CD4-positive, alpha-beta memory T cell (primary cell): ENCODE measurements around the gene MARCKS. TPM values are rescaled to one million over a fixed set of nuclear protein-coding genes. Genes with fewer than 3 reads are reported as not detected.

Experiments
- CTCF ChIA-PET: fragments of 350-600 bp; sonication (Branson Sonifier 250); formaldehyde crosslinking; loops from one replicate; lab custom pipeline; 2021; ENCODE audit warnings: inconsistent platforms; ENCODE audit not compliant: partially characterized antibody; lab: Charles Lee
- POLR2A ChIA-PET: fragments of 350-600 bp; sonication (Branson Sonifier 250); formaldehyde crosslinking; loops from one replicate; lab custom pipeline; 2021; ENCODE audit not compliant: partially characterized antibody; lab: Charles Lee
- DNase-seq, 5 donors: peaks; one replicate each; pipeline versions ENCODE4 v3.0.0 to v3.0.0-alpha.2; 2020 to 2022; ENCODE audit warnings: mixed read lengths in 1 of 5
- H3K27ac ChIP-seq: one replicate; pipeline ENCODE4 v1.7.0; 2013; ENCODE audit warnings: low read depth, low read length
- H3K27me3 ChIP-seq: 2 replicates; pipeline ENCODE4 v1.7.0; 2013; ENCODE audit warnings: mild to moderate bottlenecking, low read length, moderate library complexity; ENCODE audit not compliant: insufficient read depth
- H3K36me3 ChIP-seq: 2 replicates; pipeline ENCODE4 v1.7.0; 2013; ENCODE audit warnings: mild to moderate bottlenecking, low read length, moderate library complexity; ENCODE audit not compliant: insufficient read depth
- H3K4me1 ChIP-seq: 2 replicates; pipeline ENCODE4 v1.7.0; 2013; ENCODE audit warnings: mild to moderate bottlenecking, low read length, moderate library complexity; ENCODE audit not compliant: insufficient read depth
- H3K4me3 ChIP-seq, 2 donors: one replicate each; pipeline ENCODE4 v1.7.0; 2013; ENCODE audit warnings: low read length in 2 of 2, mild to moderate bottlenecking in 1 of 2
- H3K9me3 ChIP-seq, 2 donors: one replicate each; pipeline ENCODE4 v1.7.0; 2013; ENCODE audit warnings: low read length in 2 of 2, control low read depth in 1 of 2; ENCODE audit not compliant: control insufficient read depth in 1 of 2
- H3K27ac Mint-ChIP-seq, 7 donors: one replicate each; pipeline ENCODE4 v1.8.0; 2020 to 2021; ENCODE audit warnings: mixed read lengths in 7 of 7, mild to moderate bottlenecking in 6 of 7, inconsistent platforms in 3 of 7, moderate library complexity in 3 of 7
- H3K27me3 Mint-ChIP-seq, 2 donors: one replicate each; pipeline ENCODE4 v1.8.0; 2020 to 2021; ENCODE audit warnings: mixed read lengths in 2 of 2
- H3K36me3 Mint-ChIP-seq, 2 donors: one replicate each; pipeline ENCODE4 v1.8.0; 2020 to 2021; ENCODE audit warnings: mixed read lengths in 2 of 2, inconsistent platforms in 1 of 2, mild to moderate bottlenecking in 1 of 2
- H3K4me1 Mint-ChIP-seq, 4 donors: one replicate each; pipeline ENCODE4 v1.8.0; 2020 to 2021; ENCODE audit warnings: mixed read lengths in 4 of 4, mild to moderate bottlenecking in 1 of 4
- H3K4me3 Mint-ChIP-seq, 8 donors: one replicate each; pipeline ENCODE4 v1.8.0; 2020 to 2021; ENCODE audit warnings: mixed read lengths in 8 of 8, mild to moderate bottlenecking in 7 of 8, moderate library complexity in 6 of 8, inconsistent platforms in 3 of 8
- H3K9me3 Mint-ChIP-seq, 8 donors: one replicate each; pipeline ENCODE4 v1.8.0; 2020 to 2021; ENCODE audit warnings: mixed read lengths in 8 of 8, mild to moderate bottlenecking in 5 of 8, inconsistent platforms in 3 of 8, moderate library complexity in 1 of 8
- intact Hi-C: fragments of 100-400 bp; cut with micrococcal nuclease; formaldehyde crosslinking; loops from one replicate; pipeline ENCODE4 v1.15.1; 2023
- polyA plus RNA-seq, 2 donors: library from polyadenylated mRNA; unstranded; fragments of 300-500 nt; fragmentation: Illumina TruSeq; gene quantifications; one replicate each; pipeline ENCODE4 v1.2.3, GENCODE V29; 2021
- total RNA-seq, 2 experiments: library from RNA; stranded (reverse); gene quantifications; one replicate each; pipeline ENCODE4 v1.2.3, GENCODE V29; 2021

Gene MARCKS
- total and polyA plus RNA-seq, 4 experiments from 2014 or later, result 0.18 to 2.7 (median 2.2) TPM; not detected in 1

- POLR2A ChIA-PET, result no interaction called here
- H3K27ac Mint-ChIP-seq, result no peak overlapping the region
- peaks cover 6 to 24% of the 10 kb centered on the region in 2 donors for H3K27me3 Mint-ChIP-seq
- H3K27me3 ChIP-seq, result no peaks in the 10 kb centered on the region
- CTCF ChIA-PET, result no interaction called here
- no peaks in the 10 kb centered on the region for H3K36me3 ChIP-seq
- no peaks in the 10 kb centered on the region for H3K36me3 Mint-ChIP-seq
- peaks cover 0 to 2% (median 0%) of the 10 kb centered on the region in 8 donors for H3K9me3 Mint-ChIP-seq
- intact Hi-C loops, result no loop called here
- H3K9me3 ChIP-seq, result no peaks in the 10 kb centered on the region
- no peak overlapping the region for H3K4me3 Mint-ChIP-seq
- no peaks in the 10 kb centered on the region for H3K4me1 Mint-ChIP-seq
- H3K4me1 ChIP-seq, result no peaks in the 10 kb centered on the region
- no peak overlapping the region for H3K4me3 ChIP-seq
- DNase-seq, result no peak
- H3K27ac ChIP-seq, result no peak overlapping the region
Observed at GRCh38 chr6:113884011-113884410, 26.9 kb downstream of the MARCKS start.

GRCh38 chr6:113886512-113886911, 29.4 kb downstream of the MARCKS start:
- no peak overlapping the region for H3K4me3 ChIP-seq
- Mint-ChIP-seq H3K9me3 (peaks cover 0 to 4% (median 0%) of the 10 kb centered on the region in 8 donors), H3K27me3 (peaks cover 6 to 14% of the 10 kb centered on the region in 2 donors), H3K4me3 (no peak overlapping the region), H3K36me3 (no peaks in the 10 kb centered on the region), H3K27ac (no peak overlapping the region), H3K4me1 (no peaks in the 10 kb centered on the region)
- H3K9me3 ChIP-seq, result no peaks in the 10 kb centered on the region
- intact Hi-C loops, result no loop called here
- ChIA-PET CTCF (no interaction called here), POLR2A (no interaction called here)
- no peaks in the 10 kb centered on the region for H3K4me1 ChIP-seq
- H3K36me3 ChIP-seq, result no peaks in the 10 kb centered on the region
- H3K27ac ChIP-seq, result no peak overlapping the region
- DNase-seq, result no peak
- no peaks in the 10 kb centered on the region for H3K27me3 ChIP-seq

GRCh38 chr6:113888493-113888892, 31.3 kb downstream of the MARCKS start:
- no peaks in the 10 kb centered on the region for H3K36me3 Mint-ChIP-seq
- intact Hi-C loops, result no loop called here
- ChIA-PET POLR2A (no interaction called here), CTCF (no interaction called here)
- Histone ChIP-seq H3K27me3 (no peaks in the 10 kb centered on the region), H3K36me3 (no peaks in the 10 kb centered on the region), H3K27ac (no peak overlapping the region), H3K9me3 (no peaks in the 10 kb centered on the region), H3K4me1 (no peaks in the 10 kb centered on the region), H3K4me3 (no peak overlapping the region)
- H3K9me3 Mint-ChIP-seq, result peaks cover 0 to 6% (median 1%) of the 10 kb centered on the region in 8 donors
- no peak for DNase-seq
- no peak overlapping the region for H3K4me3 Mint-ChIP-seq
- peaks cover 7 to 12% of the 10 kb centered on the region in 2 donors for H3K27me3 Mint-ChIP-seq
- no peaks in the 10 kb centered on the region for H3K4me1 Mint-ChIP-seq
- H3K27ac Mint-ChIP-seq, result no peak overlapping the region

GRCh38 chr6:113888956-113889630, 31.9 kb downstream of the MARCKS start:
- no peak for DNase-seq
- no peaks in the 10 kb centered on the region for H3K4me1 Mint-ChIP-seq
- H3K4me3 ChIP-seq, result no peak overlapping the region
- no peak overlapping the region for H3K27ac Mint-ChIP-seq
- H3K4me3 Mint-ChIP-seq, result no peak overlapping the region
- no peak overlapping the region for H3K27ac ChIP-seq
- no peaks in the 10 kb centered on the region for H3K36me3 ChIP-seq
- no peaks in the 10 kb centered on the region for H3K27me3 ChIP-seq
- H3K36me3 Mint-ChIP-seq, result no peaks in the 10 kb centered on the region
- no peaks in the 10 kb centered on the region for H3K4me1 ChIP-seq
- no peaks in the 10 kb centered on the region for H3K9me3 ChIP-seq
- ChIA-PET CTCF (interaction anchor here (1.6 kb wide), 1 partner anchor 8 kb away, joined by 5 read pairs; no protein-coding TSS in a partner anchor), POLR2A (no interaction called here)
- intact Hi-C loops, result no loop called here
- H3K27me3 Mint-ChIP-seq, result peaks cover 7 to 11% of the 10 kb centered on the region in 2 donors
- peaks cover 0 to 6% (median 1%) of the 10 kb centered on the region in 8 donors for H3K9me3 Mint-ChIP-seq

GRCh38 chr6:113893451-113893850, 36.3 kb downstream of the MARCKS start:
- peaks cover 3 to 16% of the 10 kb centered on the region in 2 donors for H3K27me3 Mint-ChIP-seq
- H3K4me3 Mint-ChIP-seq, result no peak overlapping the region
- no peaks in the 10 kb centered on the region for H3K36me3 ChIP-seq
- H3K4me1 ChIP-seq, result no peaks in the 10 kb centered on the region
- no peaks in the 10 kb centered on the region for H3K4me1 Mint-ChIP-seq
- no peak overlapping the region for H3K4me3 ChIP-seq
- H3K27ac Mint-ChIP-seq, result no peak overlapping the region
- intact Hi-C loops, result no loop called here
- POLR2A ChIA-PET, result no interaction called here
- CTCF ChIA-PET, result no interaction called here
- peaks cover 0 to 6% (median 1%) of the 10 kb centered on the region in 8 donors for H3K9me3 Mint-ChIP-seq
- DNase-seq, result no peak
- no peaks in the 10 kb centered on the region for H3K36me3 Mint-ChIP-seq
- no peaks in the 10 kb centered on the region for H3K27me3 ChIP-seq
- no peaks in the 10 kb centered on the region for H3K9me3 ChIP-seq
- H3K27ac ChIP-seq, result no peak overlapping the region

GRCh38 chr6:113893866-113894265, 36.7 kb downstream of the MARCKS start:
- no peak overlapping the region for H3K27ac Mint-ChIP-seq
- no peak overlapping the region for H3K27ac ChIP-seq
- no peak for DNase-seq
- H3K9me3 Mint-ChIP-seq, result peaks cover 0 to 6% (median 1%) of the 10 kb centered on the region in 8 donors
- H3K36me3 ChIP-seq, result no peaks in the 10 kb centered on the region
- no peaks in the 10 kb centered on the region for H3K27me3 ChIP-seq
- intact Hi-C loops, result no loop called here
- no peaks in the 10 kb centered on the region for H3K9me3 ChIP-seq
- no peak overlapping the region for H3K4me3 ChIP-seq
- no peaks in the 10 kb centered on the region for H3K4me1 Mint-ChIP-seq
- ChIA-PET POLR2A (no interaction called here), CTCF (no interaction called here)
- peaks cover 3 to 16% of the 10 kb centered on the region in 2 donors for H3K27me3 Mint-ChIP-seq
- H3K36me3 Mint-ChIP-seq, result no peaks in the 10 kb centered on the region
- no peaks in the 10 kb centered on the region for H3K4me1 ChIP-seq
- H3K4me3 Mint-ChIP-seq, result no peak overlapping the region

GRCh38 chr6:113894712-113895674, 37.8 kb downstream of the MARCKS start:
- Histone ChIP-seq H3K4me1 (no peaks in the 10 kb centered on the region), H3K27ac (no peak overlapping the region), H3K4me3 (no peak overlapping the region), H3K27me3 (no peaks in the 10 kb centered on the region), H3K9me3 (no peaks in the 10 kb centered on the region), H3K36me3 (no peaks in the 10 kb centered on the region)
- CTCF ChIA-PET, result interaction anchor here (6.5 kb wide), 1 partner anchor 12 kb away, joined by 57 read pairs; no protein-coding TSS in a partner anchor
- no peaks in the 10 kb centered on the region for H3K36me3 Mint-ChIP-seq
- H3K9me3 Mint-ChIP-seq, result peaks cover 0 to 6% (median 1%) of the 10 kb centered on the region in 8 donors
- peaks cover 3 to 20% of the 10 kb centered on the region in 2 donors for H3K27me3 Mint-ChIP-seq
- intact Hi-C loops, result no loop called here
- no peak for DNase-seq
- POLR2A ChIA-PET, result no interaction called here
- H3K27ac Mint-ChIP-seq, result no peak overlapping the region
- H3K4me3 Mint-ChIP-seq, result no peak overlapping the region
- no peaks in the 10 kb centered on the region for H3K4me1 Mint-ChIP-seq
